Activated B cell treated with CpG ODN at 0.5 μM for 24 hours (primary cell): ENCODE data around the gene RMND5B. TPM values are rescaled to one million over a fixed set of nuclear protein-coding genes. Genes with fewer than 3 reads are reported as not detected.
"Not testable (repeated sequence)": the region's sequence is repeated elsewhere in the genome, so short reads cannot be mapped to it uniquely, and the experiment has no call there.

Experiments used
- ATAC-seq: fragments of 200-7000 bp; cut with Tn5 transposase; one replicate; pipeline ENCODE4 v1.10.0; 2021; ENCODE audit warnings: low read depth, mild to moderate bottlenecking, moderate library complexity
- CTCF ChIA-PET: fragments of 350-600 bp; sonication (Branson Sonifier 250); formaldehyde crosslinking; loops from one replicate; lab custom pipeline; 2021; ENCODE audit warnings: antibody characterized with exemption; lab: Charles Lee
- POLR2A ChIA-PET: fragments of 350-600 bp; sonication (Branson Sonifier 250); formaldehyde crosslinking; loops from one replicate; lab custom pipeline; 2021; ENCODE audit warnings: antibody characterized with exemption; lab: Charles Lee
- DNase-seq: peaks from one replicate; pipeline ENCODE4 v3.0.0; 2022
- H3K27ac Mint-ChIP-seq: one replicate; pipeline ENCODE4 v1.8.0; 2020; ENCODE audit warnings: mixed read lengths
- H3K27me3 Mint-ChIP-seq: one replicate; pipeline ENCODE4 v1.8.0; 2021; ENCODE audit warnings: mixed read lengths
- H3K36me3 Mint-ChIP-seq: one replicate; pipeline ENCODE4 v1.8.0; 2021; ENCODE audit warnings: low read depth, mixed read lengths
- H3K4me1 Mint-ChIP-seq: one replicate; pipeline ENCODE4 v1.8.0; 2021; ENCODE audit warnings: mixed read lengths
- H3K4me3 Mint-ChIP-seq: one replicate; pipeline ENCODE4 v1.8.0; 2020; ENCODE audit warnings: mild to moderate bottlenecking, mixed read lengths
- H3K9me3 Mint-ChIP-seq: one replicate; pipeline ENCODE4 v1.8.0; 2020; ENCODE audit warnings: mixed read lengths
- intact Hi-C: fragments of 100-400 bp; cut with micrococcal nuclease; formaldehyde crosslinking; loops from one replicate; pipeline ENCODE4 v1.15.1; 2024
- total RNA-seq: library from RNA; stranded (reverse); gene quantifications from 2 replicates; pipeline ENCODE4 v1.2.3, GENCODE V29; 2022
- TF ChIP-seq, protein P1 (sequence below): fragments of 200-600 bp; IDR thresholded peaks from one replicate; pipeline ENCODE4 v1.8.0; 2022; ENCODE audit warnings: antibody characterized with exemption, mild to moderate bottlenecking

The RMND5B gene
- total RNA-seq, 1 donor from 2014 or later: 57.2 TPM

DNA sequence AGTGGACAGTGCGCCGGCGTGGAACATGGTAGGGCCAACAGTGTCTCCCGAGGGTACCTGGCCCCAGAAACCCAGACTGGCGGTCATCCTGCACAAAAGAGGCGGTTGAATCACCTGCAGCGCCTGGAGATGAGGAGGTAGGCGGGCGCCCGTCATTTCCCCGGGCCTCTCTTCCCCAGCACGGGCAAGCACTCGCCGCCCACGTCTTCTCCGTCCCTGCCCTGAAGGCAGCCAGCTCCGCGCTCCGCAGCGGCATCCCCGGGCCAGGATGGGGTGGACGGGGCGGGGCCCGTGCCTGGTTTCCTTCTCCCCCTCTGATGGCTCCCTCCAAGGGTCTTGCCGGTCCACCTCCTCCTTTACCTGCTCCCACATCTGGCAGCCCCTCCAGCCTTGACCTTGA lies 44.5 kb upstream of the RMND5B start:
- Mint-ChIP-seq H3K27ac (no peak overlapping the region), H3K4me3 (no peak overlapping the region), H3K36me3 (no peaks in the 10 kb centered on the region), H3K4me1 (peaks cover 2% of the 10 kb centered on the region), H3K9me3 (no peaks in the 10 kb centered on the region), H3K27me3 (peaks cover 11% of the 10 kb centered on the region)
- intact Hi-C loops: no loop called here
- CTCF ChIA-PET: no interaction called here
- ATAC-seq (no peak), DNase-seq (no peak)
- TF ChIP-seq, protein P1, sequence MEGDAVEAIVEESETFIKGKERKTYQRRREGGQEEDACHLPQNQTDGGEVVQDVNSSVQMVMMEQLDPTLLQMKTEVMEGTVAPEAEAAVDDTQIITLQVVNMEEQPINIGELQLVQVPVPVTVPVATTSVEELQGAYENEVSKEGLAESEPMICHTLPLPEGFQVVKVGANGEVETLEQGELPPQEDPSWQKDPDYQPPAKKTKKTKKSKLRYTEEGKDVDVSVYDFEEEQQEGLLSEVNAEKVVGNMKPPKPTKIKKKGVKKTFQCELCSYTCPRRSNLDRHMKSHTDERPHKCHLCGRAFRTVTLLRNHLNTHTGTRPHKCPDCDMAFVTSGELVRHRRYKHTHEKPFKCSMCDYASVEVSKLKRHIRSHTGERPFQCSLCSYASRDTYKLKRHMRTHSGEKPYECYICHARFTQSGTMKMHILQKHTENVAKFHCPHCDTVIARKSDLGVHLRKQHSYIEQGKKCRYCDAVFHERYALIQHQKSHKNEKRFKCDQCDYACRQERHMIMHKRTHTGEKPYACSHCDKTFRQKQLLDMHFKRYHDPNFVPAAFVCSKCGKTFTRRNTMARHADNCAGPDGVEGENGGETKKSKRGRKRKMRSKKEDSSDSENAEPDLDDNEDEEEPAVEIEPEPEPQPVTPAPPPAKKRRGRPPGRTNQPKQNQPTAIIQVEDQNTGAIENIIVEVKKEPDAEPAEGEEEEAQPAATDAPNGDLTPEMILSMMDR: no peak
- POLR2A ChIA-PET: no interaction called here

DNA sequence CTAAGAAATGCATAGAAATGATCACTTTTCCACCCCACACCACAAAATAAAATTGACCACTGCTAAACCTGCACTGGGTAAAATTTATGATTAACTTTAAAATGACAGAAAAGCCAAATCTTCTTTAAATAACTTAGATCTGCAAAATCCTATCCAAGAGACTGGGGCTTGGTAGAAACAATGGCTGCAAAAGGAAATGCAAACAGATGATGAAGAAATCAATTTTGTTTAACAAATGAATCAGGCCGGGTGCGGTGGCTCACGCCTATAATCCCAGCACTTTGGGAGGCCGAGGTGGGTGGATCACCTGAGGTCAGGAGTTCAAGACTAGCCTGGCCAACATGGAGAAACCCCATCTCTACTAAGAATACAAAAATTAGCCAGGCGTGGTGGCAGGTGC lies 43.6 kb upstream of the RMND5B start:
- H3K27me3 Mint-ChIP-seq: peaks cover 11% of the 10 kb centered on the region
- CTCF ChIA-PET, H3K27ac Mint-ChIP-seq, intact Hi-C loops, ATAC-seq, H3K4me1 Mint-ChIP-seq, H3K36me3 Mint-ChIP-seq, H3K4me3 Mint-ChIP-seq, POLR2A ChIA-PET, H3K9me3 Mint-ChIP-seq, DNase-seq: not testable (repeated sequence)

DNA sequence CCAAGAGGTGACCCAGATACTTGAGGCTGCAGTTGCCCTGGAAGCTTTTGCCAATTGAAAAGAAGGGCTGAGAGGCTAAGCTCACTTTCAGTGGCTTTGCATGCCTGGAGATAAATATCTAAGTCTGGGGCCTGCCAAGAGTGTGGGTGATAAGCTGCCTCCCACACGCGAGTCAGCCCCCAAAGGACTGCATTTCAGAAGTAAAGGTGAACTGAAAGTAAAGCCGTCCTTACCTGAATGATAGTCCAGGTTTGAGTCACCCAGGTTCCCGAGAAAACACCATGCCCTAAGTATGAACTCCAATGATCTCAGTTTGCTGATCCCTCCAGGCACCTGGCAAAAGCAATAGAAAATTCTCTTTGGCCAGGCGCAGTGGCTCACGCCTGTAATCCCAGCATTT lies 40.0 kb upstream of the RMND5B start:
- H3K27me3 Mint-ChIP-seq: peaks cover 2% of the 10 kb centered on the region
- POLR2A ChIA-PET: no interaction called here
- intact Hi-C loops: no loop called here

DNA sequence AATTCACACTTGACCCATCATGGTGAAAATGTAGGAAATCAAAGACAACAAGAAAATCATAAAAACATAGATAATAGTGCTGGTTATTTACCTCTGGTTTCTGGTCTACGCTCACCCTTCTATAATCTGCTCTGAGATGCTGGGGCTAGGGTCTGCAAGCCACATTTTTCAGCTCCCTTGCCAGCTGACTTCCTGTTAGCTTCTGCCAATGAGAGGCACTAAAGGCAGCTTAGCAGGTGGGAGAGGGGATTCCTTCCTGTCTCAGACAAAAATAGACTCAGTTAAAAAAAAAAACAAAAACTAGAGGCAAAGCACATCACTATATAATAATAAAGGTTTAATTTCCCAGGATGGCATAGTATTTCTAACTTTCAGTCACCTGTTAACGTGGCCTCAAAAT lies 37.7 kb upstream of the RMND5B start:
- CTCF ChIA-PET: no interaction called here
- H3K4me3 Mint-ChIP-seq: no peak overlapping the region
- no peaks in the 10 kb centered on the region for H3K27me3 Mint-ChIP-seq
- H3K9me3 Mint-ChIP-seq: no peaks in the 10 kb centered on the region
- POLR2A ChIA-PET: no interaction called here
- no peak for ATAC-seq
- no peaks in the 10 kb centered on the region for H3K36me3 Mint-ChIP-seq
- no peak overlapping the region for H3K27ac Mint-ChIP-seq
- TF ChIP-seq, protein P1: no peak
- DNase-seq: no peak
- intact Hi-C loops: no loop called here
- peaks cover 9% of the 10 kb centered on the region for H3K4me1 Mint-ChIP-seq

More for the DNA sequence above, 40.0 kb upstream of the RMND5B start:
- Mint-ChIP-seq H3K27ac (no peak overlapping the region), H3K9me3 (no peaks in the 10 kb centered on the region), H3K4me1 (peaks cover 11% of the 10 kb centered on the region), H3K36me3 (no peaks in the 10 kb centered on the region), H3K4me3 (no peak overlapping the region)
- ATAC-seq (no peak), DNase-seq (no peak)
- TF ChIP-seq, protein P1: no peak
- CTCF ChIA-PET: interaction anchor here (1.6 kb wide), 1 partner anchor 15 kb away, joined by 6 read pairs; no protein-coding TSS in a partner anchor

DNA sequence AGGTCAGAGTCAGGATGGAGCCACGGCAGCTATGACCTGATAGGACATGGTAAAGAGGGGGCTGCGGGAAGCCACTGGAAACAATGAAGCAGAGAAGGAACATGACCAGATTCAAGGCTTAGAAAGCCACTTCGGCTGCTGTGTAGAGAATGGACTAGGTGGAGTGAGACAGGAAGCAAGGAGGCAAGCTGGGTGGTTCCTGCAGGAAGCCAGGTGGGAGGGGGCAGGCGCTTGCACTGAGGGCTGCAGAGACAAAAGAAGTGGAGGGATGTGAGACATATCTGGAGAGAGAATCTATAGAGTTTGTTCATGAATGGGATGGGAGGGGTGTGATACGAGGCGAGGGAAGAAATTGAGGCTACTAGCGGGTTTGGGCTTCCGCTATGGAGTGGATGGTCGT lies 36.5 kb upstream of the RMND5B start:
- CTCF ChIA-PET: interaction anchor here (0.6 kb wide), 1 partner anchor 11 kb away, joined by 4 read pairs; no protein-coding TSS in a partner anchor

More for the DNA sequence above, 36.5 kb upstream of the RMND5B start:
- ATAC-seq (no peak), DNase-seq (no peak)
- TF ChIP-seq, protein P1: no peak
- H3K27me3 Mint-ChIP-seq: no peaks in the 10 kb centered on the region
- POLR2A ChIA-PET: no interaction called here
- no peaks in the 10 kb centered on the region for H3K9me3 Mint-ChIP-seq
- peaks cover 9% of the 10 kb centered on the region for H3K4me1 Mint-ChIP-seq
- H3K27ac Mint-ChIP-seq: peak overlapping the region; percentile 5
- intact Hi-C loops: no loop called here
- H3K36me3 Mint-ChIP-seq: no peaks in the 10 kb centered on the region
- no peak overlapping the region for H3K4me3 Mint-ChIP-seq
